HepG2 (cell line): ENCODE data around the gene SMIM41. TPM values are rescaled to one million over a fixed set of nuclear protein-coding genes. Genes with fewer than 3 reads are reported as not detected.

Experiments used
- FOSL2 ChIP-seq: sonication (generic); formaldehyde crosslinking; IDR thresholded peaks from 2 replicates; pipeline ENCODE4 v1.4.0; 2020; ENCODE audit warnings: missing genetic modification reagents
- SMC3 ChIP-seq: IDR thresholded peaks from 2 replicates; pipeline ENCODE4 v1.6.1; 2011; ENCODE audit warnings: low read length, improper control_type of control experiment
- SOX6 ChIP-seq, 2 experiments: fragments of 450-650 bp in 1 of 2; sonication (generic) in 1 of 2; formaldehyde crosslinking in 1 of 2; IDR thresholded peaks; 2 replicates each; pipeline versions ENCODE4 v1.4.0 to v1.6.1; 2017 to 2020; ENCODE audit warnings: antibody characterized with exemption in 1 of 2, mild to moderate bottlenecking in 1 of 2, missing genetic modification reagents in 1 of 2
- YEATS2 ChIP-seq: sonication (generic); formaldehyde crosslinking; IDR thresholded peaks from 2 replicates; pipeline ENCODE4 v1.4.0; 2020; ENCODE audit warnings: missing genetic modification reagents, borderline replicate concordance
- ZFX ChIP-seq: sonication (generic); formaldehyde crosslinking; IDR thresholded peaks from 2 replicates; pipeline ENCODE4 v1.4.0; 2020; ENCODE audit warnings: mild to moderate bottlenecking, low read depth, missing genetic modification reagents, moderate library complexity
- ZNF143 ChIP-seq: sonication (generic); formaldehyde crosslinking; IDR thresholded peaks from 2 replicates; pipeline ENCODE4 v1.4.0; 2020; ENCODE audit warnings: missing genetic modification reagents
- ZNF274 ChIP-seq: sonication (generic); formaldehyde crosslinking; IDR thresholded peaks from 2 replicates; pipeline ENCODE4 v1.5.1; 2020; ENCODE audit warnings: mild to moderate bottlenecking, missing genetic modification reagents
- ZNF451 ChIP-seq: sonication (generic); formaldehyde crosslinking; IDR thresholded peaks from 2 replicates; pipeline ENCODE4 v1.5.0; 2020; ENCODE audit warnings: mild to moderate bottlenecking, missing genetic modification reagents
- ZNF468 ChIP-seq: sonication (generic); formaldehyde crosslinking; IDR thresholded peaks from 2 replicates; pipeline ENCODE4 v1.8.0; 2022; ENCODE audit warnings: mild to moderate bottlenecking, moderate library complexity, missing genetic modification reagents
- ZNF619 ChIP-seq: sonication (generic); formaldehyde crosslinking; IDR thresholded peaks from 2 replicates; pipeline ENCODE4 v1.4.0; 2020; ENCODE audit warnings: mild to moderate bottlenecking, missing genetic modification reagents
- ZNF788 ChIP-seq: sonication (generic); formaldehyde crosslinking; IDR thresholded peaks from 2 replicates; pipeline ENCODE4 v1.5.0; 2020; ENCODE audit warnings: mild to moderate bottlenecking, missing genetic modification reagents, borderline replicate concordance
- ZNF792 ChIP-seq: IDR thresholded peaks from 2 replicates; pipeline ENCODE4 v1.6.1; 2016
- polyA plus RNA-seq, 8 experiments: library from polyadenylated mRNA; depleted of rRNA in 3 of 8; stranded (reverse) in 7 of 8; unstranded in 1 of 8; fragments of >200 nt; fragmentation: Illumina TruSeq in 4 of 8; extraction: Trizol in 4 of 8; gene quantifications; 2 replicates each; pipeline versions ENCODE4 v1.2.1 to v1.2.3, GENCODE V29; 2011 to 2016; ENCODE audit warnings: low read depth in 4 of 8, missing spikeins in 1 of 8, mixed read lengths in 1 of 8; ENCODE audit not compliant: insufficient read depth in 1 of 8
- total RNA-seq, 5 experiments: library from RNA; depleted of rRNA; stranded (reverse); fragments of >200 nt; fragmentation: Illumina TruSeq; extraction: Trizol; gene quantifications; 2 replicates each; pipeline ENCODE4 v1.2.3, GENCODE V29; 2016; ENCODE audit warnings: low read depth in 1 of 5
- TF ChIP-seq, protein P1 (sequence below): sonication (generic); formaldehyde crosslinking; IDR thresholded peaks from 2 replicates; pipeline ENCODE4 v1.4.0; 2020; ENCODE audit warnings: missing genetic modification reagents
- TF ChIP-seq, protein P2 (sequence below): sonication (generic); formaldehyde crosslinking; IDR thresholded peaks from 2 replicates; pipeline ENCODE4 v1.8.0; 2022; ENCODE audit warnings: missing genetic modification reagents, mild to moderate bottlenecking, moderate library complexity, borderline replicate concordance
- TF ChIP-seq, protein P3 (sequence below): sonication (generic); formaldehyde crosslinking; IDR thresholded peaks from 2 replicates; pipeline ENCODE4 v1.4.0; 2020; ENCODE audit warnings: missing genetic modification reagents, mild to moderate bottlenecking, borderline replicate concordance
- TF ChIP-seq, protein P4 (sequence below): IDR thresholded peaks from 2 replicates; pipeline ENCODE4 v1.6.1; 2016; ENCODE audit warnings: missing biosample characterization, missing genetic modification reagents, low read depth
- TF ChIP-seq, protein P5 (sequence below): sonication (generic); formaldehyde crosslinking; IDR thresholded peaks from 2 replicates; pipeline ENCODE4 v1.9.0; 2021; ENCODE audit warnings: missing genetic modification reagents, mild to moderate bottlenecking, borderline replicate concordance

SMIM41 gene
- total and polyA plus RNA-seq, 2 of the 13 experiments (the other 11 are each of a cell fraction or from before 2014, with no cell fraction given) = not detected

DNA sequence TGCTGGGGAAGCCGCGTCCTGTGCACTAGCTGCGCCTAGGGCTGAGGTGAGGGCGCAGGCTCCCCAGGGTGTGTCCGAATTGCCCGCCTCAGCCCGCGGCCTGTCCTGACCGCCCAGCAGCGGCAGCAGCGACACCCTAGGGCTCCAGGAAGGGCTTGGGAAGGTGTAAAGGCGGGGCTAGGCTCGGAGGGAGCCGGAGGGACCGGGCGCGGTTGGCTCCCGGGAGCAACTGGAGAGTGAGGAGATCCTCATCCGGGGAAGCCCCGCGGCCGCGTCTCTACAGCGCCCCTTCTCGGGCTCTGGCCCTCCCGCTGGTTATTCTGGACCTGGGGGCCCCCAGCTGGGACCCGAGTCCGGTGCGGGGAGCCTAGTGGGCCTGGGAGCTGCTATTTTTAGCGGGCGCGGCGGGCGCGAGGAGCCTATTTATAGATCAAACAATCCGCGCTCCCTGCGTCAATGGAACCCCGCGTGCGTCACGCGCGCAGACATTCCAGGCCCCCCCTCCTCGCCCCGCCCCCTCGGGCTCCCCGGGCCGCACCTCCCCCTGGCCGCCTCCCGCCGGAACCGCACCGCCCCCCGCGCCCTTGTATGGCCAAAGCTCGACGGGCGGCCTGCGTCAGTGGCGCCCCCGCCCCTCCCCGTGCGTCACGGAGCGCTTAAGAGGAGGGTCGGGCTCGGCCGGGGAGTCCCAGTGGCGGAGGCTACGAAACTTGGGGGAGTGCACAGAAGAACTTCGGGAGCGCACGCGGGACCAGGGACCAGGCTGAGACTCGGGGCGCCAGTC, 28.6 kb upstream of the SMIM41 start, which contains the start of gene NR4A1 (continued):
- TF ChIP-seq, protein P1, sequence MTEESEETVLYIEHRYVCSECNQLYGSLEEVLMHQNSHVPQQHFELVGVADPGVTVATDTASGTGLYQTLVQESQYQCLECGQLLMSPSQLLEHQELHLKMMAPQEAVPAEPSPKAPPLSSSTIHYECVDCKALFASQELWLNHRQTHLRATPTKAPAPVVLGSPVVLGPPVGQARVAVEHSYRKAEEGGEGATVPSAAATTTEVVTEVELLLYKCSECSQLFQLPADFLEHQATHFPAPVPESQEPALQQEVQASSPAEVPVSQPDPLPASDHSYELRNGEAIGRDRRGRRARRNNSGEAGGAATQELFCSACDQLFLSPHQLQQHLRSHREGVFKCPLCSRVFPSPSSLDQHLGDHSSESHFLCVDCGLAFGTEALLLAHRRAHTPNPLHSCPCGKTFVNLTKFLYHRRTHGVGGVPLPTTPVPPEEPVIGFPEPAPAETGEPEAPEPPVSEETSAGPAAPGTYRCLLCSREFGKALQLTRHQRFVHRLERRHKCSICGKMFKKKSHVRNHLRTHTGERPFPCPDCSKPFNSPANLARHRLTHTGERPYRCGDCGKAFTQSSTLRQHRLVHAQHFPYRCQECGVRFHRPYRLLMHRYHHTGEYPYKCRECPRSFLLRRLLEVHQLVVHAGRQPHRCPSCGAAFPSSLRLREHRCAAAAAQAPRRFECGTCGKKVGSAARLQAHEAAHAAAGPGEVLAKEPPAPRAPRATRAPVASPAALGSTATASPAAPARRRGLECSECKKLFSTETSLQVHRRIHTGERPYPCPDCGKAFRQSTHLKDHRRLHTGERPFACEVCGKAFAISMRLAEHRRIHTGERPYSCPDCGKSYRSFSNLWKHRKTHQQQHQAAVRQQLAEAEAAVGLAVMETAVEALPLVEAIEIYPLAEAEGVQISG = peak; percentile 49
- TF ChIP-seq SOX6 (IDR thresholded peaks at IDR 0.05) = no peak
- peak; percentile 66 for TF ChIP-seq SOX6 (CRISPR knock-in tag; IDR thresholded peaks at IDR 0.05)
- TF ChIP-seq, protein P2, sequence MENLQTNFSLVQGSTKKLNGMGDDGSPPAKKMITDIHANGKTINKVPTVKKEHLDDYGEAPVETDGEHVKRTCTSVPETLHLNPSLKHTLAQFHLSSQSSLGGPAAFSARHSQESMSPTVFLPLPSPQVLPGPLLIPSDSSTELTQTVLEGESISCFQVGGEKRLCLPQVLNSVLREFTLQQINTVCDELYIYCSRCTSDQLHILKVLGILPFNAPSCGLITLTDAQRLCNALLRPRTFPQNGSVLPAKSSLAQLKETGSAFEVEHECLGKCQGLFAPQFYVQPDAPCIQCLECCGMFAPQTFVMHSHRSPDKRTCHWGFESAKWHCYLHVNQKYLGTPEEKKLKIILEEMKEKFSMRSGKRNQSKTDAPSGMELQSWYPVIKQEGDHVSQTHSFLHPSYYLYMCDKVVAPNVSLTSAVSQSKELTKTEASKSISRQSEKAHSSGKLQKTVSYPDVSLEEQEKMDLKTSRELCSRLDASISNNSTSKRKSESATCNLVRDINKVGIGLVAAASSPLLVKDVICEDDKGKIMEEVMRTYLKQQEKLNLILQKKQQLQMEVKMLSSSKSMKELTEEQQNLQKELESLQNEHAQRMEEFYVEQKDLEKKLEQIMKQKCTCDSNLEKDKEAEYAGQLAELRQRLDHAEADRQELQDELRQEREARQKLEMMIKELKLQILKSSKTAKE (CRISPR knock-in tag) = 0 out of 2 replicates have a peak, but pooled peaks have one; percentile 48
- TF ChIP-seq, protein P3, sequence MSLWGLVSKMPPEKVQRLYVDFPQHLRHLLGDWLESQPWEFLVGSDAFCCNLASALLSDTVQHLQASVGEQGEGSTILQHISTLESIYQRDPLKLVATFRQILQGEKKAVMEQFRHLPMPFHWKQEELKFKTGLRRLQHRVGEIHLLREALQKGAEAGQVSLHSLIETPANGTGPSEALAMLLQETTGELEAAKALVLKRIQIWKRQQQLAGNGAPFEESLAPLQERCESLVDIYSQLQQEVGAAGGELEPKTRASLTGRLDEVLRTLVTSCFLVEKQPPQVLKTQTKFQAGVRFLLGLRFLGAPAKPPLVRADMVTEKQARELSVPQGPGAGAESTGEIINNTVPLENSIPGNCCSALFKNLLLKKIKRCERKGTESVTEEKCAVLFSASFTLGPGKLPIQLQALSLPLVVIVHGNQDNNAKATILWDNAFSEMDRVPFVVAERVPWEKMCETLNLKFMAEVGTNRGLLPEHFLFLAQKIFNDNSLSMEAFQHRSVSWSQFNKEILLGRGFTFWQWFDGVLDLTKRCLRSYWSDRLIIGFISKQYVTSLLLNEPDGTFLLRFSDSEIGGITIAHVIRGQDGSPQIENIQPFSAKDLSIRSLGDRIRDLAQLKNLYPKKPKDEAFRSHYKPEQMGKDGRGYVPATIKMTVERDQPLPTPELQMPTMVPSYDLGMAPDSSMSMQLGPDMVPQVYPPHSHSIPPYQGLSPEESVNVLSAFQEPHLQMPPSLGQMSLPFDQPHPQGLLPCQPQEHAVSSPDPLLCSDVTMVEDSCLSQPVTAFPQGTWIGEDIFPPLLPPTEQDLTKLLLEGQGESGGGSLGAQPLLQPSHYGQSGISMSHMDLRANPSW (CRISPR knock-in tag) = 0 out of 2 replicates have a peak, but pooled peaks have one; percentile 49
- peak; percentile 83 for TF ChIP-seq ZFX
- no peak for TF ChIP-seq ZNF143 (CRISPR knock-in tag)
- peak; percentile 39; the same call in 1 of the 2 replicates for TF ChIP-seq FOSL2 (CRISPR knock-in tag)
- TF ChIP-seq ZNF468 (CRISPR knock-in tag) = no peak
- peak; percentile 39; the same call in 1 of the 2 replicates for TF ChIP-seq ZNF792 (CRISPR knock-in tag)
- TF ChIP-seq SMC3 = no peak
- TF ChIP-seq, protein P4, sequence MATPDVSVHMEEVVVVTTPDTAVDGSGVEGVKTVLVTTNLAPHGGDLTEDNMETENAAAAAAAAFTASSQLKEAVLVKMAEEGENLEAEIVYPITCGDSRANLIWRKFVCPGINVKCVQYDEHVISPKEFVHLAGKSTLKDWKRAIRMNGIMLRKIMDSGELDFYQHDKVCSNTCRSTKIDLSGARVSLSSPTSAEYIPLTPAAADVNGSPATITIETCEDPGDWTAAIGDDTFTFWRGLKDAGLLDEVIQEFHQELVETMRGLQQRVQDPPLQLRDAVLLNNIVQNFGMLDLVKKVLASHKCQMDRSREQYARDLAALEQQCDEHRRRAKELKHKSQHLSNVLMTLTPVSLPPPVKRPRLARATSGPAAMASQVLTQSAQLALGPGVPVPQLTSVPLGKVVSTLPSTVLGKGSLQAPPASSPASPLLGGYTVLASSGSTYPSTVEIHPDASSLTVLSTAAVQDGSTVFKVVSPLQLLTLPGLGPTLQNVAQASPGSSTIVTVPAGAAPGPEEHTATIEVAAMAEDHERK = peak; percentile 74
- TF ChIP-seq ZNF788 (CRISPR knock-in tag) = peak; percentile 42
- 0 out of 2 replicates have a peak, but pooled peaks have one; percentile 32 for TF ChIP-seq ZNF451 (CRISPR knock-in tag)
- peak; percentile 36; the same call in 1 of the 2 replicates for TF ChIP-seq ZNF274 (CRISPR knock-in tag)
- TF ChIP-seq, protein P5, sequence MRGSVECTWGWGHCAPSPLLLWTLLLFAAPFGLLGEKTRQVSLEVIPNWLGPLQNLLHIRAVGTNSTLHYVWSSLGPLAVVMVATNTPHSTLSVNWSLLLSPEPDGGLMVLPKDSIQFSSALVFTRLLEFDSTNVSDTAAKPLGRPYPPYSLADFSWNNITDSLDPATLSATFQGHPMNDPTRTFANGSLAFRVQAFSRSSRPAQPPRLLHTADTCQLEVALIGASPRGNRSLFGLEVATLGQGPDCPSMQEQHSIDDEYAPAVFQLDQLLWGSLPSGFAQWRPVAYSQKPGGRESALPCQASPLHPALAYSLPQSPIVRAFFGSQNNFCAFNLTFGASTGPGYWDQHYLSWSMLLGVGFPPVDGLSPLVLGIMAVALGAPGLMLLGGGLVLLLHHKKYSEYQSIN = no peak
- TF ChIP-seq ZNF619 (CRISPR knock-in tag) = peak; percentile 74
- peak; percentile 41; the same call in 1 of the 2 replicates for TF ChIP-seq YEATS2 (CRISPR knock-in tag)
